ENCODE data around the gene ALPG. TPM values are rescaled to one million over a fixed set of nuclear protein-coding genes. Genes with fewer than 3 reads are reported as not detected.

The ALPG gene
- not detected in 2 replicates for total RNA-seq (2011; cell fraction: chromatin; rRNA removed; ENCODE audit: low replicate concordance)
- not detected in 2 replicates for total RNA-seq (2011; cell fraction: nucleolus; rRNA removed)
- not detected in 2 replicates for total RNA-seq (2011; cell fraction: nucleoplasm; rRNA removed)
- total RNA-seq (2014; rRNA removed) (not detected in 2 replicates), total RNA-seq (2014; rRNA removed; fragmentation: Illumina TruSeq; extraction: Trizol) (not detected in 2 replicates), total RNA-seq (2015; rRNA removed; fragmentation: Illumina TruSeq; extraction: Trizol) (not detected in 2 replicates), total RNA-seq (2021) (not detected in 2 replicates), polyA plus RNA-seq (2011; rRNA removed) (not detected in 2 replicates), polyA plus RNA-seq (2014; fragmentation: Illumina TruSeq; extraction: Trizol) (not detected in 2 replicates), polyA plus RNA-seq (2014; fragmentation: Nextera tagmentation; extraction: Ambion mirVana) (not detected), polyA plus RNA-seq (2014; rRNA removed) (not detected in 2 replicates), polyA minus RNA-seq (2011; rRNA and poly(A)+ RNA removed) (not detected in 2 replicates), Bru-seq, nascent RNA (not detected), BruChase-seq, experiment 1, labeled RNA remaining after a 2-hour chase (not detected), BruChase-seq, experiment 2, labeled RNA remaining after a 6-hour chase (not detected)
- not detected in 2 replicates for polyA plus RNA-seq (2011; cell fraction: cytosol; rRNA removed)
- not detected in 2 replicates for polyA plus RNA-seq (2011; cell fraction: nucleus; rRNA removed)
- polyA plus RNA-seq (2012), result not detected in 2 replicates
- polyA minus RNA-seq (2011; cell fraction: cytosol; rRNA and poly(A)+ RNA removed), result not detected in 2 replicates
- not detected in 2 replicates for polyA minus RNA-seq (2011; cell fraction: nucleus; rRNA and poly(A)+ RNA removed)
- long read RNA-seq, experiment 1, result 0 reads
- long read RNA-seq, experiment 2, result 0 reads
- long read RNA-seq, experiment 3, result 0 reads

GRCh38 chr2:232406556-232407310, at the start of gene ALPG:
Gene ALPG (plus strand): TSS chr2:232406844. CDS start chr2:232406895, 51 bp downstream.
- H3K27ac ChIP-seq (ENCODE audit: extremely low read depth, low read depth, low read length), result no peak within 1 kb of the TSS
- ATAC-seq (0 out of 3 replicates have a peak, but pooled peaks have one; percentile 35), DNase-seq (ENCODE audit: extremely low read depth in 1 of 4, low spot score in 3 of 4) (no peak), FAIRE-seq (no peak)
- peaks cover 0 to 15% of the 10 kb centered on the region in 2 experiments; a peak in 2 of 5 replicates for H3K27me3 ChIP-seq (ENCODE audit: control insufficient read depth in 2 of 2, insufficient read depth in 2 of 2, low read length in 2 of 2)
- H2AFZ ChIP-seq (ENCODE audit: low read depth, low read length), result no peak within 1 kb of the TSS
- WGBS (ENCODE audit: insufficient coverage, low coverage, missing lambda C conversion rate), result 3% methylated on average over 7 of the region's 17 CpGs
- no peaks in the 10 kb centered on the region for H3K9me3 ChIP-seq (replicated peaks; ENCODE audit: control insufficient read depth, insufficient read depth, low read depth, low read length)
- intact Hi-C loops (cut with micrococcal nuclease), result no loop called here
- H3K4me2 ChIP-seq (ENCODE audit: insufficient read depth, low read length), result no peak within 1 kb of the TSS
- no peaks in the 10 kb centered on the region for H3K9me1 ChIP-seq (ENCODE audit: control insufficient read depth, insufficient read depth, low read length)
- no peak within 1 kb of the TSS for H3K4me3 ChIP-seq
- no peaks in the 10 kb centered on the region for H4K20me1 ChIP-seq (replicated peaks; ENCODE audit: control insufficient read depth, insufficient read depth, low read length)
- no peaks in the 10 kb centered on the region for H3K4me1 ChIP-seq (replicated peaks in 1 of 2; ENCODE audit: control insufficient read depth in 2 of 2, insufficient read depth in 2 of 2, low read length in 2 of 2)
- CTCF ChIA-PET (ENCODE audit: low intra/inter-chr PET ratio), result no interaction called here
- POLR2A ChIA-PET, result interaction anchor here (0.6 kb wide), 1 partner anchor 18 kb away, joined by 3 read pairs; no protein-coding TSS in a partner anchor
- in situ Hi-C loops (cut with MboI), result no loop called here
- H3K79me2 ChIP-seq (ENCODE audit: control insufficient read depth, insufficient read depth, low read length), result no peaks in the 10 kb centered on the region
- no peak within 1 kb of the TSS for H3K9ac ChIP-seq (ENCODE audit: insufficient read depth in 1 of 2, low read depth in 2 of 2, low read length in 2 of 2)
- no peak for TF ChIP-seq ARID1B (IDR thresholded peaks at IDR 0.05)
- no peak for TF ChIP-seq ZC3H11A (IDR thresholded peaks at IDR 0.05; ENCODE audit: low read depth, low read length)
- no peak for TF ChIP-seq ZNF445 (CRISPR knock-in tag; IDR thresholded peaks at IDR 0.05; ENCODE audit: low read depth)
- no peak for TF ChIP-seq ZNF561 (CRISPR knock-in tag; conservative IDR thresholded peaks at IDR 0.05)
- TF ChIP-seq SETDB1 (IDR thresholded peaks at IDR 0.05; ENCODE audit: low read length), result no peak
- no peak for TF ChIP-seq SMARCA5 (IDR thresholded peaks at IDR 0.05)
- no peak for TF ChIP-seq KLF1 (tag; IDR thresholded peaks at IDR 0.05)
- TF ChIP-seq ZBTB17 (CRISPR knock-in tag; IDR thresholded peaks at IDR 0.05), result no peak
- no TSS peak for BruUV-seq (replicated peaks)
- H3K36me3 ChIP-seq (ENCODE audit: control insufficient read depth, insufficient read depth, low read length), result no peaks in the 10 kb centered on the region
